Neuron (in vitro differentiated cells): ENCODE measurements around the gene C20orf141.
"Not testable (repeated sequence)": the region's sequence is repeated elsewhere in the genome, so short reads cannot be mapped to it uniquely, and the experiment has no call there.

Experiments used
- H2AFZ ChIP-seq: one replicate; pipeline ENCODE4 v1.6.1; 2013; ENCODE audit warnings: low read depth, mild to moderate bottlenecking, inconsistent platforms, low read length, moderate library complexity
- H3K27me3 ChIP-seq: one replicate; pipeline ENCODE4 v1.6.1; 2013; ENCODE audit warnings: low read length; ENCODE audit not compliant: insufficient read depth
- H3K36me3 ChIP-seq: one replicate; pipeline ENCODE4 v1.6.1; 2013; ENCODE audit warnings: low read length; ENCODE audit not compliant: insufficient read depth
- H3K4me1 ChIP-seq: one replicate; pipeline ENCODE4 v1.6.1; 2013; ENCODE audit warnings: low read length; ENCODE audit not compliant: insufficient read depth
- H3K4me3 ChIP-seq: 2 replicates; pipeline ENCODE4 v1.5.1; 2013; ENCODE audit warnings: mild to moderate bottlenecking, low read length, moderate library complexity
- H3K9me3 ChIP-seq: one replicate; pipeline ENCODE4 v1.6.1; 2013; ENCODE audit warnings: low read length

Gene C20orf141

DNA sequence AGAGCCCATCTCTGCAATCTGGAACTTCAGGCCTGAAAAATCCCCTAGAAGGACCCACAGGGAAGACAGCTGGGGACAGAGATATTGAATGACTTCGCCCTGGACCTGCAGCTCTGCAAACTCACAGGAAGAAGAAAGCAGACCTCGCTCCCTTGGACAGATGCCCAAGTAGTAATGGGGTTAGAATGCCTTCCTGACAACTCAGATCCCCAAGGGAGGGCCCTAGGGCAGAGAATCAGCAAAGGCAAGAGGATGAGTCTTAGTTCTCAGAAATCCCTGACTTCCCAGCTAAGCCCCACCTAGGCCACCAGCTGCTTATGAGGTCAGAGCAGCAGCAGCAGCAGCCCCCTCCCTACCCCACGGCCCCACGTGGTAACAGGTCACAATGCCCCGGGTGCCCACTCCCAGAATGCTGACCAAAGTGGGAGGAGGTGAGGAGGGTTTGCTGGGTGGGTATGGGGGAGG is at the start of gene C20orf141:
Gene C20orf141 (plus strand): TSS at position 401 of the 465 bp plus-strand sequence. CDS start 198 bp downstream, outside the sequence.
- no peaks in the 10 kb centered on the region for H3K36me3 ChIP-seq
- no peaks in the 10 kb centered on the region for H3K4me1 ChIP-seq
- no peak within 1 kb of the TSS for H3K4me3 ChIP-seq
- no peaks in the 10 kb centered on the region for H3K9me3 ChIP-seq
- peaks cover 12% of the 10 kb centered on the region for H3K27me3 ChIP-seq
- H2AFZ ChIP-seq: no peak within 1 kb of the TSS

DNA sequence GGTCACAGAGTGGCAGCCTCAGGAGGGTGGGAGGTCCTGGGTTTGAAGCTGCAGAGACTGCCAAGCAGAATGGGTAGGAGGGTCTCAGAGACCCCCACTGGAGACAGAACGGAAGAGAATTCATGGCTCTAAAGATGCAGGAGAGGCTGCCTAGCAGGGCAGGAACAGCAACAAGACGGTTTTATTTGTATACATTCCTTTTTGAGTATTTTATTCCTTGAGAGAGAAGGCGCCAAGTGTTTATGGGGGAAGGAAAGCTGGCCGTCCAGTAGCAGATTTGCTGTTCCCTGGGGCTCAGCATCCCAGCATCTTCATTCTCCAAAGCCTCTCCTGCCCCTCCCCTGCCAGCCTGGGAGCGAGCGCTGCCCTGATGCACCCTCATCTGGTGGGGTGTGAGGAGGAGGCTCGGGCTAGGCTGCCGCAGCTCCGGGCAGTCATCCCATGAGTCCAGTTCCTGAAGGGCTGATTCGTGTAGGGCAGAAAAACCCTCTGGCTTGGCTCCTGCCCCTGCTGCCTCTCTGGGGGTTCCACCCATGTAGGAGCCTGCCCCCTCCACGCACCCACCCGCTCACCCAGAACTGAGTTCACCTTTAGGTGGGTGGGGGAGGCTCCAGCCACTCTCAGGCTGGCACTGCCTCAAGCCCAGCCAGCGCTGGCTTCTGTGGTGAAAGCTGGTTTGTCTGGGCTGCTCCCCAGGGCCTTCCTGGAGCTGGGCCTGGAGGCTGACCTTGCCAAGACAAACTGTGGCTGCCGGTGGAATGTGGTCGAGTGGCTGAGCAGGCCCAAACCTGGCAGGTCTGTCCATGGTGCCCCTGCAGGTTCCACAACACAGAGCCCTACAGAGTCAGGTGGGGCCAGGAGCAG is 46.8 kb upstream of the C20orf141 start:
- Histone ChIP-seq H3K27me3 (no peaks in the 10 kb centered on the region), H3K9me3 (no peaks in the 10 kb centered on the region), H2AFZ (no peak overlapping the region), H3K36me3 (no peaks in the 10 kb centered on the region), H3K4me1 (no peaks in the 10 kb centered on the region), H3K4me3 (no peak overlapping the region)

DNA sequence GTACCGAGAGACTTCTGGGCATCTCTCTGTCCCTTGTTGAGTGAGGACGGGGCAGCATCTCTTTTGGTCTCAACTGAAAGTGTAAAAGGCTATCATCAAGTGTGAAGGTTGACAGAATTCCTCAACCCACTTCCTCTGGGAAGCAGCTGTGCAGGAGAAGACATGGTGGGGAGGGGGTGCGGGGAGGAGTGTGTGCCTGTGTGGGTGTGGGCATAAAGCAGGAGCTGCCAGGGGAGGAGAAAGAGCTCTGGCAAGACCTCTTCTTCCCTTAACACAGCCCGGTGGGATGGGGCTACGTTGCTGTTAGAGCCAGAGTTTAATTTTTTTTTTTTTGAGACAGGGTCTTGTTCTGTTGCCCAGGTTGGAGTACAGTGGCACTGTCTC is 46.2 kb upstream of the C20orf141 start:
- Histone ChIP-seq H3K4me3 (no peak overlapping the region), H3K36me3 (no peaks in the 10 kb centered on the region), H3K4me1 (no peaks in the 10 kb centered on the region), H2AFZ (no peak overlapping the region), H3K9me3 (no peaks in the 10 kb centered on the region), H3K27me3 (no peaks in the 10 kb centered on the region)

DNA sequence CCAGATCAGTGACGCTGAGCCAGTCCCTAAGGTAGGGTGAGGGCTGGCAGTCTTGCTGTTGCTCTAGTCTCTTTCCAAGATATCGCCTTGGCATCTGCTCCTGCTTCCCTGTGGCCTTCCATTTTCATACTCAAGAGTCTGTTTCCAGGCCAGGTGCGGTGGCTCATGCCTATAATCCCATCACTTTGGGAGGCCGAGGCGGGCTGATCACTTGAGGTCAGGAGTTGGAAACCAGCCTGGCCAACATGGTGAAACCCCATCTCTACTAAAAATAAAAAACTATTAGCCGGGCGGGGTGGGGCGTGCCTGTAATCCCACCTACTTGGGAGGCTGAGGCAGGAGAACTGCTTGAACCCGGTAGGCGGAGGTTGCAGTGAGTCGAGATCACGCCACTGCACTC is 44.7 kb upstream of the C20orf141 start:
- not testable (repeated sequence) for H3K9me3 ChIP-seq, H3K36me3 ChIP-seq, H3K27me3 ChIP-seq, H3K4me3 ChIP-seq, H3K4me1 ChIP-seq, H2AFZ ChIP-seq

DNA sequence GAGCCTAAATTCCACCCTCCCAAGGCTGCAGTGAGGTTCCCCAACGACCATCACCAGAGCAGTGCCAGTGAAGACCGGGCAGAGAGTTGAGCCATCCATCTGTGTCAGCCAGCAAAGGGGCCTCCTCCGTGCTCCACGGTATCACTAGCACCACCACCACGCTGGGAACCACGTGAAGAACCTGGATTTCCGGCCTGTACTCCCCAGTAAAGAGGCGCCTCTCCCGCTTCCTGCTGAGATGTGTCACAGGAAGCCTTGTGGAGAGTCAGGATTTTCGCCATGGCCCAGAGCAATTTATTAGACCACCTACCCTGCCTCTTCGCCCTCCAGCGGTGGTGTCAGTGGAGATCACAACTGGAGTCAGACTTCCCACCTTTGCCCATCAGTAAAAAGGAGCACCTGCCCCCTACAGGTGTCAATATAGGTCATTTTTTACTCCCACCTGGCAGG is 43.1 kb upstream of the C20orf141 start:
- Histone ChIP-seq H3K9me3 (no peaks in the 10 kb centered on the region), H3K36me3 (no peaks in the 10 kb centered on the region), H2AFZ (no peak overlapping the region), H3K4me1 (no peaks in the 10 kb centered on the region), H3K4me3 (no peak overlapping the region), H3K27me3 (no peaks in the 10 kb centered on the region)

- Histone ChIP-seq H3K27me3 (no peaks in the 10 kb centered on the region), H3K4me1 (no peaks in the 10 kb centered on the region), H3K4me3 (no peak overlapping the region), H2AFZ (no peak overlapping the region), H3K9me3 (no peaks in the 10 kb centered on the region), H3K36me3 (no peaks in the 10 kb centered on the region)
Observed at GRCh38 chr20:2773812-2774211, 41.0 kb upstream of the C20orf141 start.

DNA sequence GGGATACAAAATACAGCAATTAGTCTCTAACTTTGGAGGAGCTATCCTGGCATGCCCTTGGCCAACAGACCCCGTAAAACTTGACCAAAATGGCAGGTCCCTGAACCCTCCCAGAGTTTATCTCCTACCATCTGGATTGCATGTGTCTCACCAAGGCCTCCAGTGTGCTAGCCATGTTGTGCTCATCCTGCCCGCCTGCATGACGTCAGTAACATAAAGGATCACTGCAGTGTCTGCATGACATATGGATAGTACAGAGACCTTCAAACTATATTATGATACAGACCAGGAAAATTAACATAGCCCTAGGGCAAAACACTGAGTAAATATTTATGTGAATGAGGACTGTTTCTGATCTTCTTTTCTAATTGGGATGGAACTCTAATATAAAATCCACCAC is 39.6 kb upstream of the C20orf141 start:
- no peaks in the 10 kb centered on the region for H3K27me3 ChIP-seq
- H3K9me3 ChIP-seq: no peaks in the 10 kb centered on the region
- H3K36me3 ChIP-seq: no peaks in the 10 kb centered on the region
- H2AFZ ChIP-seq: no peak overlapping the region
- no peak overlapping the region for H3K4me3 ChIP-seq
- no peaks in the 10 kb centered on the region for H3K4me1 ChIP-seq

DNA sequence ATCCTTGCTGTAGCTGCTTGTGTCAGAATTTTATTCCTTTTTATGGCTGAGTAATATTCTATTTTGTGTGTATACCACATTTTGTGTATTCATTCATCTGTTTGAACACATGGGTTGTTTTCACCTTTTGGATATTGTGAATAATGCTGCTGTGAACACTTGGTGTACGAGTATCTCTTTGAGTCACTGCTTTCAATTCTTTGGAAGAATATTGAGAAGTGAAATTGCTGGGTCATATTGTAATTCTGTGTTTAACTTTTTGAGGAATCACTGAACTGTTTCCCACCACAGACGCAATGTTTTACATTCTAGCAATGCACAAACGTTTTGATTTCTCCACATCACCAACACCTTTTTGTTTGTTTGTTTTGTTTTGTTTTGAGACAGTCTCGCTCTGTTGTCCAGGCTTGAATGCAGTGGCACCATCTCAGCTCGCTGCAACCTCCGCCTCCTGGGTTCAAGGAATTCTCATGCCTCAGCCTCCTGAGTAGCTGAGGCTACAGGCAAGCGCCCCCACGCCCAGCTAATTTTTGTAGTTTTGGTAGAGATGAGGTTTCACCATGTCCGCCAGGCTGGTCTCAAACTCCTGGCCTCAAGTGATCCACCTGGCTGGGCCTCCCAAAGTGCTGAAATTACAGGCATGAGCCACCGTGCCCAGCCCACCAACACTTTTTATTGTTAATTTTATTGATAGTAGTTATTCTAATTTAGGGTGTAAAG is 36.0 kb upstream of the C20orf141 start:
- Histone ChIP-seq H3K27me3 (no peaks in the 10 kb centered on the region), H3K9me3 (no peaks in the 10 kb centered on the region), H2AFZ (no peak overlapping the region), H3K4me1 (no peaks in the 10 kb centered on the region), H3K36me3 (no peaks in the 10 kb centered on the region), H3K4me3 (no peak overlapping the region)

DNA sequence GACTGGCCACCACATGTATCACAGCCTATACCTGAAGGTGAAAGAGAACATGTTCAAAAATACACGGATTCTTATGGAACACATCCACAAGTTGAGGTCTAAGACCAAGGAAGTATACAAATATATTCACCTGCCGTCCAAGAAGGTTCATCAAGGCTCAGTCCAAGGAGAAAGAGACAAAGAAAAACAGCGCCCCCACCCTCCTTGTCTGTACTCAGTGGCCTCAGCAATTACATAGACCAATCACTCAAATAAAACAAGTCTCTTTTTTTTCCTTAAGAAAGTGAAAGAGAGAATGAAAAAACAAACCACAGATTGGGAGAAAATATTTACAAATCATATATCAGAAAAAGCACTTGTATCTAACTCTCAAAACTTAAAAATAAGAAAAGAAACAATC is 33.8 kb upstream of the C20orf141 start:
- H3K9me3 ChIP-seq: no peaks in the 10 kb centered on the region
- H2AFZ ChIP-seq: no peak overlapping the region
- H3K4me1 ChIP-seq: no peaks in the 10 kb centered on the region
- no peak overlapping the region for H3K4me3 ChIP-seq
- no peaks in the 10 kb centered on the region for H3K27me3 ChIP-seq
- H3K36me3 ChIP-seq: no peaks in the 10 kb centered on the region

- Histone ChIP-seq H3K4me3 (no peak overlapping the region), H2AFZ (no peak overlapping the region), H3K36me3 (no peaks in the 10 kb centered on the region), H3K4me1 (no peaks in the 10 kb centered on the region), H3K27me3 (no peaks in the 10 kb centered on the region), H3K9me3 (peaks cover 2% of the 10 kb centered on the region)
Observed at GRCh38 chr20:2783908-2784566, 30.8 kb upstream of the C20orf141 start.

DNA sequence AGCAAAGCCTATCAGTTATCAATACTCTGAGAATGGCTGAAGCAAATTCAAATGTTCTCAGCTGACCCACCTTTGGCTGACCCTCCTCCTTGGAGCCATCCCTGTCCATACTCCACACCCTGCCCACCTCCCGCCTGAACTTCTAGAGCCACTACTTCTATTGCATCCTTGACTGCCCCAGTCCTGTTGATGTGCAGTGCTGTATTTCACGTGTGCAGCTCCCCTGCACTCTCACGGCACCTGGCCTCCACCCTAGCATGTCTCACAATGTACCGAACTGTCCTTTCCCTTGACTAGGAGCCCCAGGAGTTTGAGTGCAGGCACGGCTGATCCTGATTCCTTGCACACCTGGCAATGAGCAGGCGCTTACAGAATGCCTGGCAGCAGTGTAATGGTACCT is 21.3 kb upstream of the C20orf141 start:
- Histone ChIP-seq H3K27me3 (no peaks in the 10 kb centered on the region), H3K9me3 (no peaks in the 10 kb centered on the region), H3K36me3 (peaks cover 39% of the 10 kb centered on the region), H3K4me1 (no peaks in the 10 kb centered on the region), H2AFZ (no peak overlapping the region), H3K4me3 (no peak overlapping the region)

DNA sequence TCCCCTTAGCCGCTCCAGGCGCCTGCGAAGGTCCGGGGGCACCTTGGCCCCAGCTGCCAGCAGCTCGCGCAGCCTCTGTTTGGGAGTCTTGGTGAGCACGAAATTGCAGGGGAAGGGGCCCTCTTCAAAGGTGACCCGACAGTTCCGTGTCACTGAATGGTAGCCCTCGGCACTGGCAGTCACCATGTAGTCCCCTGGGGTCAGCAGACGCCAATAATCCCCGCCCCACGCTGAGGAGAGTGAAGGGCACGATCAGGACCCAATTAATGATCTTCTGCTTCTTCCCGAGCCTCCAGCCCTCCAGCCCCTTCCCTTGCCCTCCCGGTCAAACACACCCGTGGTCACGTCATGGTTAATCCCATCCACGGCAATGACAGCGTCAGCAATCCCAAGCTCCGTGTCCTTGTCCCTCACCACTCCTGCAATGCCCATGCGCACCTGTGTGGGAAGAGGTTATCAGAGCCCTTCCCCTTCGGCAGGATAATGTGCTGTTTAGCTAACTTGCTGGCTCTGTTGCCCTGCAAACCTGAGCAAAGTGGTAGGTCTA is 20.5 kb upstream of the C20orf141 start:
- Histone ChIP-seq H3K9me3 (no peaks in the 10 kb centered on the region), H3K27me3 (no peaks in the 10 kb centered on the region), H3K4me3 (no peak overlapping the region), H2AFZ (no peak overlapping the region), H3K4me1 (peaks cover 2% of the 10 kb centered on the region), H3K36me3 (peaks cover 47% of the 10 kb centered on the region)
